ENCODE measurements around the gene TXNDC11. TPM values are rescaled to one million over a fixed set of nuclear protein-coding genes. Genes with fewer than 3 reads are reported as not detected.

The TXNDC11 gene
- total RNA-seq, 1 experiment from 2014 or later = 30.9 TPM

DNA sequence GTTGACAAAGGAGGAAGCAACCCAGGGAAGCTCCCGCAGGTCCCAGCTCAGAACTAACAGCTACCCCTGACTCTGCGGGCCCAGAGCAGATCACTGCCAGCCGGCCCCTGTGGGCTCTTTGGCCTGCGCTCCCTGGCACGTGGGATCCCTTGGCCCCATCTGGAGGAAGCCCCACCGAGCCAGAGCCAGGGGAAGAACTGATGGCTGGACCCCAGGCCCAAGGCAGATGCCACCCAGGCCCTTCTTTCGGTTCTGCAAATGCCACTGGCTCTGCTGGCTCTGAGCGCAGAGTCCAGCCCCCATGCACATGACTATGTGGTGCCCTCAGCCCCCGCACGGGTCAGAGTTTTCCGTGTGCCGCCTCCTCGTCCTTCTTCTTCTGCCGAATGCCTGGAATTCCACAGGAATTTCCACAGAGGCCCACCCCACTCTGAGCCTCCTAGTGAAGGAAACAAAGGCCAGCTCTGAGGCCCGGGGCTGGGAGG is 110.2 kb downstream of the TXNDC11 start:
- Histone ChIP-seq H3K27ac (no peak overlapping the region), H3K4me2 (no peak overlapping the region), H4K20me1 (ENCODE audit: insufficient read depth) (no peaks in the 10 kb centered on the region), H3F3A (ENCODE audit: insufficient read depth, low read depth) (peaks cover 23% of the 10 kb centered on the region), H3K9me2 (ENCODE audit: insufficient read depth) (no peaks in the 10 kb centered on the region), H3K36me3 (ENCODE audit: low read depth) (no peaks in the 10 kb centered on the region), H3K4me3 (no peak overlapping the region), H3K27me3 (ENCODE audit: insufficient read depth, low read depth) (no peaks in the 10 kb centered on the region), H3K9me3 (ENCODE audit: insufficient read depth, low read depth) (no peaks in the 10 kb centered on the region), H2AFZ (no peak overlapping the region), H3K79me2 (ENCODE audit: low read depth) (no peaks in the 10 kb centered on the region), H3K4me1 (replicated peaks; ENCODE audit: insufficient read depth) (peaks cover 50% of the 10 kb centered on the region)
- ChIA-PET POLR2A (ENCODE audit: unreplicated experiment) (interaction anchor here (0.6 kb wide), 1 partner anchor 135 kb away, joined by 4 read pairs; no protein-coding TSS in a partner anchor), CTCF (no interaction called here)
- intact Hi-C loops (cut with micrococcal nuclease; ENCODE audit: unreplicated experiment) = no loop called here
- no peak for DNase-seq
- no TSS peak for BruUV-seq (replicated peaks)
- TF ChIP-seq, protein P1, sequence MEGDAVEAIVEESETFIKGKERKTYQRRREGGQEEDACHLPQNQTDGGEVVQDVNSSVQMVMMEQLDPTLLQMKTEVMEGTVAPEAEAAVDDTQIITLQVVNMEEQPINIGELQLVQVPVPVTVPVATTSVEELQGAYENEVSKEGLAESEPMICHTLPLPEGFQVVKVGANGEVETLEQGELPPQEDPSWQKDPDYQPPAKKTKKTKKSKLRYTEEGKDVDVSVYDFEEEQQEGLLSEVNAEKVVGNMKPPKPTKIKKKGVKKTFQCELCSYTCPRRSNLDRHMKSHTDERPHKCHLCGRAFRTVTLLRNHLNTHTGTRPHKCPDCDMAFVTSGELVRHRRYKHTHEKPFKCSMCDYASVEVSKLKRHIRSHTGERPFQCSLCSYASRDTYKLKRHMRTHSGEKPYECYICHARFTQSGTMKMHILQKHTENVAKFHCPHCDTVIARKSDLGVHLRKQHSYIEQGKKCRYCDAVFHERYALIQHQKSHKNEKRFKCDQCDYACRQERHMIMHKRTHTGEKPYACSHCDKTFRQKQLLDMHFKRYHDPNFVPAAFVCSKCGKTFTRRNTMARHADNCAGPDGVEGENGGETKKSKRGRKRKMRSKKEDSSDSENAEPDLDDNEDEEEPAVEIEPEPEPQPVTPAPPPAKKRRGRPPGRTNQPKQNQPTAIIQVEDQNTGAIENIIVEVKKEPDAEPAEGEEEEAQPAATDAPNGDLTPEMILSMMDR (conservative IDR thresholded peaks at IDR 0.05) = no peak
- no peak for TF ChIP-seq EZH2 (IDR thresholded peaks at IDR 0.05; ENCODE audit: low read depth)

DNA sequence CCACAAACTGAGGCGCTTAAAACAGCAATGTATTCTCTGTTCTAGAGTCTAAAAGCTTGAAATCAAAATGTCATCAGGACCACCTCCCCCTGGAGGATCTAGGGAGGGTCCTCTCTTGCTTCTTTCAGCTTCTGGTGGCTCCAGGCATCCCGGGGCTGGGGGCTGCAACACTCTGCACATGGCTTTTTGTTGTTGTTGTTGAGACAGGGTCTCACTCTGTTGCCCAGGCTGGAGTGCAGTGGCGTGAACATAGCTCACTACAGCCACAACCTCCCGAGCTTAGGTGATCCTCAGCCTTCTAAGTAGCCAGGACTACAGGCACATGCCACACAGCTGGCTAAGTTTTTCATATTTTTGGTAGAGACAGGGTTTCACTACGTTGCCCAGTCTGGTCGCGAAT is 111.4 kb downstream of the TXNDC11 start:
- BruUV-seq (replicated peaks) = no TSS peak
- H3K9me3 ChIP-seq (ENCODE audit: insufficient read depth, low read depth) = no peaks in the 10 kb centered on the region
- ChIA-PET POLR2A (ENCODE audit: unreplicated experiment) (no interaction called here), CTCF (no interaction called here)
- no peaks in the 10 kb centered on the region for H3K27me3 ChIP-seq (ENCODE audit: insufficient read depth, low read depth)
- no peak overlapping the region for H2AFZ ChIP-seq
- no peaks in the 10 kb centered on the region for H3K36me3 ChIP-seq (ENCODE audit: low read depth)
- no peak for DNase-seq
- no peaks in the 10 kb centered on the region for H3K79me2 ChIP-seq (ENCODE audit: low read depth)
- H3K4me2 ChIP-seq = no peak overlapping the region
- intact Hi-C loops (cut with micrococcal nuclease; ENCODE audit: unreplicated experiment) = no loop called here
- H3F3A ChIP-seq (ENCODE audit: insufficient read depth, low read depth) = peaks cover 30% of the 10 kb centered on the region
- no peaks in the 10 kb centered on the region for H4K20me1 ChIP-seq (ENCODE audit: insufficient read depth)
- no peak overlapping the region for H3K27ac ChIP-seq
- H3K4me1 ChIP-seq (replicated peaks; ENCODE audit: insufficient read depth) = peaks cover 50% of the 10 kb centered on the region
- no peak overlapping the region for H3K4me3 ChIP-seq
- H3K9me2 ChIP-seq (ENCODE audit: insufficient read depth) = no peaks in the 10 kb centered on the region
- TF ChIP-seq, protein P1 (conservative IDR thresholded peaks at IDR 0.05) = no peak
- TF ChIP-seq EZH2 (IDR thresholded peaks at IDR 0.05; ENCODE audit: low read depth) = no peak

DNA sequence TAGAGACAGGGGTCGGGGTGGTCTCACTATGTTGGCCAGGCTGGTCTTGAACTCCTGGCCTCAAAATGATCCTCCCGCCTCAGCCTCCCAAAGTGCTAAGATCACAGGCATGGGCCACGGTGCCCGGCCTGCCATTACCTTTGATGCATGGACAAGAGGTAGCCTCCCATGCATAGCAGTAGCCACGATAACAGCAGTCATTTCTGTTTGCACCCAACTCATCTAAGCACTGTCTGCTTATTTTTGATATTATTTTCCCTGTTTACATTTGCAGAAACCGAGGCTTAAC is 111.9 kb downstream of the TXNDC11 start:
- Histone ChIP-seq H3K27me3 (ENCODE audit: insufficient read depth, low read depth) (no peaks in the 10 kb centered on the region), H3K9me2 (ENCODE audit: insufficient read depth) (no peaks in the 10 kb centered on the region), H3K4me2 (no peak overlapping the region), H2AFZ (no peak overlapping the region), H3K79me2 (ENCODE audit: low read depth) (no peaks in the 10 kb centered on the region), H4K20me1 (ENCODE audit: insufficient read depth) (no peaks in the 10 kb centered on the region), H3F3A (ENCODE audit: insufficient read depth, low read depth) (peaks cover 25% of the 10 kb centered on the region), H3K36me3 (ENCODE audit: low read depth) (no peaks in the 10 kb centered on the region), H3K4me3 (no peak overlapping the region), H3K27ac (no peak overlapping the region), H3K4me1 (replicated peaks; ENCODE audit: insufficient read depth) (peaks cover 49% of the 10 kb centered on the region), H3K9me3 (ENCODE audit: insufficient read depth, low read depth) (no peaks in the 10 kb centered on the region)
- intact Hi-C loops (cut with micrococcal nuclease; ENCODE audit: unreplicated experiment) = no loop called here
- TF ChIP-seq, protein P1 (conservative IDR thresholded peaks at IDR 0.05) = no peak
- no peak for TF ChIP-seq EZH2 (IDR thresholded peaks at IDR 0.05; ENCODE audit: low read depth)
- no peak for DNase-seq
- no TSS peak for BruUV-seq (replicated peaks)
- POLR2A ChIA-PET (ENCODE audit: unreplicated experiment) = interaction anchor here (0.7 kb wide), 1 partner anchor 45 kb away, joined by 17 read pairs; no protein-coding TSS in a partner anchor
- CTCF ChIA-PET = interaction anchor here (0.6 kb wide), 2 partner anchors 44 to 87 kb away, joined by 10 to 11 read pairs; partner anchors contain the start of gene LITAF

All from PC-9 (cell line).